Stimulated activated effector memory CD8-positive, alpha-beta T cell treated with anti-CD3 and anti-CD28 coated beads, Interleukin-12 subunit alpha, Interleukin-12 subunit beta, amount 100 ng/mL, for 72 hours (primary cell): ENCODE measurements around the gene RIC1.
"Not testable (repeated sequence)": the region's sequence is repeated elsewhere in the genome, so short reads cannot be mapped to it uniquely, and the experiment has no call there.

Source experiments
- ATAC-seq: fragments of 150-1000 bp; cut with Tn5 transposase; 2 replicates; pipeline ENCODE4 v1.10.0; 2021
- DNase-seq, 2 donors: peaks; one replicate each; pipeline ENCODE4 v3.0.0; 2021 to 2022; ENCODE audit warnings: low spot score in 2 of 2
- H3K27ac Mint-ChIP-seq: one replicate; pipeline ENCODE4 v1.8.0; 2022; ENCODE audit warnings: mild to moderate bottlenecking, mixed read lengths
- H3K36me3 Mint-ChIP-seq: one replicate; pipeline ENCODE4 v1.8.0; 2022; ENCODE audit warnings: mild to moderate bottlenecking, mixed read lengths
- H3K4me1 Mint-ChIP-seq: one replicate; pipeline ENCODE4 v1.8.0; 2022; ENCODE audit warnings: mixed read lengths
- H3K4me3 Mint-ChIP-seq: one replicate; pipeline ENCODE4 v1.8.0; 2022; ENCODE audit warnings: mild to moderate bottlenecking, mixed read lengths
- H3K9me3 Mint-ChIP-seq: one replicate; pipeline ENCODE4 v1.8.0; 2022; ENCODE audit warnings: mixed read lengths

The RIC1 gene

DNA sequence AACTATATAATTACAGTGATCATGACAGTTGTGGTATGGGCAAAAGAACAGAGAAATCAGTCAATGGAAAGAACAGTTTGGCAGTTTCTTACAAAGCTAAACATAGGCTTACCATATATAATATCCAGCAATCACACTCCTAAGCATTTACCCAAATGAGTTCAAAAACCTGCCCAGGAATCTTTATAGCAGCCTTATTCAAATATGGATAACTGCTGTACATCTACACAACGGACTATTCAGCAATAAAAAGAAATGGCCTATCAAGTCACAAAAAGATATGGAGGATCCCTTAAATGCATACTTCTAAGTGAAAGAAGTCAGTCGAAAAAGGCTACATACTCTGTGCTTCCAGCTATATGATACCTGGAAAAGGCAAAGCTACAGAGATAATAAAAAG is 167.4 kb downstream of the RIC1 start:
- Mint-ChIP-seq H3K27ac (peak overlapping the region; percentile 15), H3K36me3 (peaks cover 55% of the 10 kb centered on the region), H3K4me1 (peaks cover 34% of the 10 kb centered on the region), H3K4me3 (no peak overlapping the region), H3K9me3 (no peaks in the 10 kb centered on the region)
- ATAC-seq = no peak
- no peak for DNase-seq

DNA sequence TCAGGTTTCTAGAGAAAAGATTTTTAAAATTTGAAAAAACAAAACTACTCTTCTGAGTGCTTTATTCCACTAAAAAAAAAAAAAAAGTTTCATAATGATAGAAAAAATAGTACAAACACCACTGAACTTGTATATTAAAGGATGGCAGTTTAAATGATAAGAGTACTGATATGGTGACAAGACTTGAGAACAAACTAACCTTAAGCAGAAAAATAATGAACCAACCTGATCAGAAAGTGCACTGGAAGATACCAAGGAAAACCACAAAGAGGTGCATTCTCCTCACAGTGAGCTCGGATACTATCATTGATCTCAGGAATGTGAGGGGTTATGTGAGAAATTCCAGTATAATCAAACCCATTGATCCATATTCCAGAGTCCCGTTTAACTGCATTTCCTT is 169.7 kb downstream of the RIC1 start:
- Mint-ChIP-seq H3K27ac (peak overlapping the region; percentile 26), H3K36me3 (peaks cover 55% of the 10 kb centered on the region), H3K4me3 (no peak overlapping the region), H3K4me1 (peaks cover 20% of the 10 kb centered on the region), H3K9me3 (no peaks in the 10 kb centered on the region)
- no peak for DNase-seq
- no peak for ATAC-seq

DNA sequence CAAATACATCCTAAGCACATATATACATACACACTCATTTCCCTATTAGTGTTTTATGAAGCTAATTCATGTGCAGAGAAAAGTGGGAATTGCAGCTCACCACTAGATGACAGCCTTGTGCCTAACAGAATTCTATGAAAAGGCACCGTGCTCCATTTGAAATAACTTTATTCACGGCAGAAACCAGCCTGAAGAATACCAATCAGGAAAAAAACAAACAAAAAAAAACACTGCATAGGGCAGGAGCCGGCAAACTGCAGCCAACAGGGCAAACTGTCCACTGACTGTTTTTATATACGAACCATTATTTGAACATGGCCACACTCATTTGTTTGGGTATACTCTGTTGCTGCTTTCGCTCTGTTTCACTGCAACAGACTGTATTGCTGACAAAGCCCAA is 170.4 kb downstream of the RIC1 start:
- Mint-ChIP-seq H3K27ac (no peak overlapping the region), H3K4me1 (peaks cover 14% of the 10 kb centered on the region), H3K9me3 (no peaks in the 10 kb centered on the region), H3K36me3 (peaks cover 55% of the 10 kb centered on the region), H3K4me3 (no peak overlapping the region)
- ATAC-seq (no peak), DNase-seq (no peak)

DNA sequence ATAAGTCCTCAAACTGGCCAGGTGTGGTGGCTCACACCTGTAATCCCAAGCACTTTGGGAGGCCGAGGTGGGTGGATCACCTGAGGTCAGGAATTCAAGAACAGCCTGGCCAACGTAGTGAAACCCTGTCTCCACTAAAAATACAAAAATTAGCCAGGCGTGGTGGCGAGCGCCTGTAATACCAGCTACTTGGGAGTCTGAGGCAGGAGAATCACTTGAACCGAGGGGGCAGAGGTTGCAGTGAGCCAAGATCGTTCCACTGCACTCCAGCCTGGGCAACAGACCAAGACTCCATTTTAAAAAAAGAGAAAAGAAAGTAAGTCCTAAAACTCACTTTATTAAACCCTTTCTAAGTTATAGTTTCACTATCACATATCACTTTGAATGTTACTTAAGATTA is 171.5 kb downstream of the RIC1 start:
- not testable (repeated sequence) for H3K27ac Mint-ChIP-seq
- H3K36me3 Mint-ChIP-seq = peaks cover 61% of the 10 kb centered on the region

DNA sequence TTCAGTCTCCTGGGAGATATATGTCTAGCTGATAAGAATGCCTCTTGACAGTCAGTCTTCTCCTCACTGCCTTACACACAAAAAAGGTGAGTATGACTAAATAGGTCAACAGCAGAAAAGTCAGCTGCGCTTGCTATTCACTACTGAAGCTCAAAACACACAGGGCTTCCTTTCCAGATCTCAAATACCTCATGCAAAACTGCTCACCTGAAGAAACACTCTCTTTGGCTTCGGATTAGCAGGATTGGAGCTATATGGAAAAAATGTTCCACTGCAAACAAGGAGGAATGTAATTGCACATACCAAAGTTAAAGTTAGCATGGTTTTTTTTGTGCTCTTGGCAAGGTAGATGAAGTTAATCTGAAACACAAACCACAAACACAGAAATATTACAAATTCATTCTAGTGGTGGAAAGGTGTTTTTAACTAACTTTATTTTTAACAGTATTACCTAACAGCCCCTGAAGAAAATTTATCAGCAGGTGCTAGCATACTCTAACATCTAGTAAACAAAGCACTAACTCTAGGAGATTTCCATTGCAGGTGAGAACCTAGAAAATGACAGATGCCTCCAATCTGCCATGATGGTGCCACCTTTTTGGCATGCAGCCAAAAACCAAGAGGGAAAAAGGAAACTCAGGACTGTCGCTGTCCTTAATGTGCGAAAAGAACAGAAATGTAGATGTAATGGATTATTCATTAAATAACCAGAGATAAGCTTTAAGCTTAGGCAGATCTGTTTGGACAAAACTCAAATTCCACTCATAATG is 172.2 kb downstream of the RIC1 start:
- H3K4me3 Mint-ChIP-seq = no peak overlapping the region
- ATAC-seq (peak; percentile 71), DNase-seq (no peak)
- H3K9me3 Mint-ChIP-seq = no peaks in the 10 kb centered on the region
- H3K4me1 Mint-ChIP-seq = peaks cover 14% of the 10 kb centered on the region
- H3K36me3 Mint-ChIP-seq = peaks cover 57% of the 10 kb centered on the region
- H3K27ac Mint-ChIP-seq = no peak overlapping the region

More for the DNA sequence above, 171.5 kb downstream of the RIC1 start:
- H3K4me1 Mint-ChIP-seq = peaks cover 14% of the 10 kb centered on the region
- not testable (repeated sequence) for ATAC-seq, DNase-seq, H3K4me3 Mint-ChIP-seq, H3K9me3 Mint-ChIP-seq

DNA sequence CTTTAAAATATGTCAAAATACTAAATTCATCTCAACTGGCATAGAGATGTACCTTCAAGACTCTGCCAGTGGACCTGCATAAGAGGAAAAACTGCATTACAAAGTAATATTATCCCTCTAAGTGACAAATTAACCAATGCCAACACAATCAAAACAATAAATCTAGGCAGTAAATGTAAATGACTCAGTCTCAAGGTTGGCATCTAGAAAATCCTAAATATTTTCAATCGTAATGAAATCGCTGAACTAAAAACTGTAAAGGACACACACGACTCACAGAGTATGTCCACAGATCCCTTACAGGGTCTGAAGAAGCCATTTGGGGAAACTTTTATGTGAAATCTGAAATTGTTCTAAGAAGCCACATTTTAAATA is 172.8 kb downstream of the RIC1 start:
- no peak for ATAC-seq
- peaks cover 57% of the 10 kb centered on the region for H3K36me3 Mint-ChIP-seq
- H3K4me1 Mint-ChIP-seq = peaks cover 14% of the 10 kb centered on the region
- no peak overlapping the region for H3K27ac Mint-ChIP-seq
- H3K9me3 Mint-ChIP-seq = no peaks in the 10 kb centered on the region
- H3K4me3 Mint-ChIP-seq = no peak overlapping the region
- DNase-seq = no peak

DNA sequence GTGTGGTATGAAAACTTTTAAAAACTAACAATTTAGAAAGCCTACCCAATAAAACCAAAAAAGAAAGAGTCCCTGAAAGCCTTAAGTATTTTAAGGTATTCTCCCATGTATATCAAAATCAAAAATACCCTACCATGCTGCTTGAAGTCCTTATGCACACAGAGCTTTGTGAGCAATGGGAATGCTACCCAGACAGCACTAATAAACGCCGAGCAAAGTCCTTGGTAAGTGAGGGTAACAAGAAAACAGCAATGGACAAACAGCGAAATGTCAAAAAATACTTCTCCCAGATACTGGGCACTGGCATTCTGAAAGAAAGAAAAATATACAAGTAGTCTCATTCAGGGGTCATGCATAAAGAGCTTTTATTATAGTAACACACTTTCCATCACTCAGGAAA is 176.6 kb downstream of the RIC1 start:
- DNase-seq = no peak
- Mint-ChIP-seq H3K9me3 (no peaks in the 10 kb centered on the region), H3K36me3 (peaks cover 57% of the 10 kb centered on the region), H3K4me1 (peaks cover 6% of the 10 kb centered on the region), H3K4me3 (no peak overlapping the region), H3K27ac (peak overlapping the region; percentile 53)
- ATAC-seq = no peak

DNA sequence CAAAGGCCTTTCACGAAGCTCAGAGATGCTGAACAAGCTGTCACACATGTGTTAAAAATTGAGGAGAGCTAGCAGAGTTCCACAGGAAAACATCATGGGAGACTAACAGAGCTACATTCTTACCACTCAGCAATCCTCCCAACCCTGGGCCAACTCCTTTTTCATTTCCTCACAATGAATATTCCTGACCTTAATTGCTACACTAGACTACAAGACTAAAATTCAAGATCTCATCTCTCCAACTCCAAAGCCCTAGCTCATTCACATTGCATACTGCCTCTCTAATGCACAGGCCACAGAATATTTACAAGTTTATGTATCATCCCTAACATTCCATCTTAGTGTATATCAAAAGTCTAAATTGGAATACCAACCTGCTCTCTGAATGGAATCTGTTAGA is 182.8 kb downstream of the RIC1 start:
- H3K36me3 Mint-ChIP-seq = peaks cover 78% of the 10 kb centered on the region
- no peak overlapping the region for H3K27ac Mint-ChIP-seq
- H3K4me3 Mint-ChIP-seq = no peak overlapping the region
- no peaks in the 10 kb centered on the region for H3K4me1 Mint-ChIP-seq
- ATAC-seq (no peak), DNase-seq (no peak)
- H3K9me3 Mint-ChIP-seq = no peaks in the 10 kb centered on the region

DNA sequence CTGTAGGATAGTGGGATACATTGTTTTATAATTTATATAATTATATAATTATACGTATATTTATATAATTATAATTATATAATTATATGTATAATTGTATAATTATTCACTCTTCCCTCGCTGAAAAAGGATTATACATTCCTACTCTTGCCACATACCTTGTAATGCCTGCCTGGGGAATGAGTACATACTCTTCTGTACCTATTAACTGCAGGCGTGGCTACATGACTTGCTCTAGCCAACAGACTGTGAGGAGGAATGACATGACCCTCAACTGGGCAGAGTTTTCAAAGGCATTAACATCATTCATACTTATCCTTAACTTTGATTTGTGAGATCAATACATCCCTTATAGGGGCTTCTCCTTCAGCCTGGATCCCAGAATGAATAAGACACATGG is 184.9 kb downstream of the RIC1 start:
- Mint-ChIP-seq H3K27ac (no peak overlapping the region), H3K9me3 (no peaks in the 10 kb centered on the region), H3K4me1 (no peaks in the 10 kb centered on the region), H3K4me3 (no peak overlapping the region), H3K36me3 (peaks cover 72% of the 10 kb centered on the region)
- ATAC-seq (no peak), DNase-seq (no peak)

DNA sequence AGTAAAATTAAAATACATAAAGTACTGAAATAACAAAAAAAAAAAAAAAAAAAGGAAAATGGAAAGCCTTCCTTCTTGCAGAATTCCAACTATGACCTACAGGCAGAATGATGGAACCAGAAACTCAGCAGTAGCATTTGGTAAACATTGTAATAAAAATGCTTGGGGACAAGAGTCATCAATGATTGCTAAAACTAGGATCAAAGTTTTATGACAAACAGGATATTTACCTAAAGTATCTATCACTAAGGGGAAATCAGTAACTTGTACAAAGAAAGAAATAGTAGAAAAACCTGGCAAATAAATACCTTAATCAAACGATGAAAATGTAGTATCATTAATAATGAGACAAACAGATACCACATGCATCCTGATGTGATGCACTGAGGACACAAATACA is 186.6 kb downstream of the RIC1 start:
- DNase-seq (no peak), ATAC-seq (no peak)
- H3K4me1 Mint-ChIP-seq = no peaks in the 10 kb centered on the region
- H3K27ac Mint-ChIP-seq = no peak overlapping the region
- H3K9me3 Mint-ChIP-seq = no peaks in the 10 kb centered on the region
- peaks cover 65% of the 10 kb centered on the region for H3K36me3 Mint-ChIP-seq
- no peak overlapping the region for H3K4me3 Mint-ChIP-seq

DNA sequence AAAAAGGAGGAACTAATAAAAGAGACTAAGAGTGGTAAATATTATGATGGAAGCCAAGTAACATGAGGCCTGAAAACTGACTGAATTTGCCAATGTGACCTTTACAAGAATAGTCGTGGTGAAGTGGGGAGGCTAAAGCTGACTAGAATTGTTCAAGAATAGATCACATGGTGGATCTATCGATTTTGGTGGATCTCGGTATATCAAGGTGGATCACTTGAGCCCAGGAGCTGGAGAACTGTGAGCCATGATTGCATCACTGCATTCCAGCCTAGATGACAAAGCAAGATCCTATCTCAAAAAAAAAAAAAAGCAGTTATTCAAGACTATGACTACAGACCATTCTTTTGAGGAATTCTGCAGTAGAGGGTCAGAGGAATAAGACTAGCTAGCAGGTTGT is 189.0 kb downstream of the RIC1 start:
- ATAC-seq = no peak
- H3K4me1 Mint-ChIP-seq = no peaks in the 10 kb centered on the region
- no peak overlapping the region for H3K4me3 Mint-ChIP-seq
- DNase-seq = no peak
- no peaks in the 10 kb centered on the region for H3K9me3 Mint-ChIP-seq
- H3K36me3 Mint-ChIP-seq = peaks cover 60% of the 10 kb centered on the region
- H3K27ac Mint-ChIP-seq = no peak overlapping the region

DNA sequence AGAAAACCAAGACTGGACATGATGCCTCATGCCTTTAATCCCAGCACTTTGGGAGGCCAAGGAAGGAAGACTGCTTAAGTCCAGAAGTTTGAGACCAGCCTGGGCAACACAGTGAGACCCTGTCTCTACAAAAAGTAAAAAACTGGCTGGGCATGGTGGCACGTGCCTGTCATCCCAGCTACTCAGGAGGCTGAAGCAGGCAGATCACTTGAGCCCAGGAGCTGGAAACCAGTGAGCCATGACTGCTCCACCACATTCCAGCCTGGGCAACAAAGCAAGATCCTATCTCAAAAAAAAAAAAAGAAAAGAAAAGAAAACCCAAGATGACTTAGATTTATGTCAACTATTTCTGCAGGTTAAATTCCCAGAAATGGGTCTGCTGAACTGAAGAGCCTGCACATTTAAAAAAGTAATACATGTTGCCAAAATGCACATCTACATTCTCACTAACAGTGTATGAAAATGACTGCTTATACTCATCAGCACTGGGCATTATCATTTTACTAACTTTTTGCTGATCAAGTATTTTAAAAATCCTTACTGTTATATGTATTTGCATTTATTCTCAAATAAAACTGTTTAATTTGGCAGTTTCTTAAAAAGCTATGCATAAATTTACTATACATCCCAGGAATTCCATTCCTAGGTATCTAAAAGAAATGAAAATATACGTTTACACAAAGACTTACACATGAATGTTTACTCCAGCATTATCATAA is 189.7 kb downstream of the RIC1 start:
- ATAC-seq = no peak
- Mint-ChIP-seq H3K36me3 (peaks cover 61% of the 10 kb centered on the region), H3K4me1 (no peaks in the 10 kb centered on the region), H3K4me3 (no peak overlapping the region), H3K27ac (no peak overlapping the region), H3K9me3 (no peaks in the 10 kb centered on the region)
- no peak for DNase-seq

DNA sequence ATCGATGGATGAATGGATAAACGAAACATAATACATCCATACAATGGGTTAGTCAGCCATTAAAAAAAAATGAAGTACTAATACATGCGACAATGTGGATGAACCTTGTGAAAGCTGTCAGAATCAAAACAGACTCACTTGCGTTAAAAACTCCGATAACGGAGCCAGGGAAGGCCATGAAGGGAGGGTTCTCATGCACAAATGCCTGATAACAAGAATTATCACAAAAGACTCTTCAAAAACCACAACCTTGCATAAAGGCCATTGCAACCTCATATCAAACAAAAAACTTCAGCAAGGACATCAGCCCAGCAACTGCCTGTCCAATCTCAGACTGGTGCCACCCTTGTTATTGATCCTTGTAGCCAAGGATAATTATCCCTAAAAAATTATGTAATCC is 190.3 kb downstream of the RIC1 start:
- ATAC-seq = no peak
- H3K36me3 Mint-ChIP-seq = peaks cover 62% of the 10 kb centered on the region
- no peak overlapping the region for H3K27ac Mint-ChIP-seq
- no peak overlapping the region for H3K4me3 Mint-ChIP-seq
- no peaks in the 10 kb centered on the region for H3K9me3 Mint-ChIP-seq
- H3K4me1 Mint-ChIP-seq = no peaks in the 10 kb centered on the region
- DNase-seq = no peak

DNA sequence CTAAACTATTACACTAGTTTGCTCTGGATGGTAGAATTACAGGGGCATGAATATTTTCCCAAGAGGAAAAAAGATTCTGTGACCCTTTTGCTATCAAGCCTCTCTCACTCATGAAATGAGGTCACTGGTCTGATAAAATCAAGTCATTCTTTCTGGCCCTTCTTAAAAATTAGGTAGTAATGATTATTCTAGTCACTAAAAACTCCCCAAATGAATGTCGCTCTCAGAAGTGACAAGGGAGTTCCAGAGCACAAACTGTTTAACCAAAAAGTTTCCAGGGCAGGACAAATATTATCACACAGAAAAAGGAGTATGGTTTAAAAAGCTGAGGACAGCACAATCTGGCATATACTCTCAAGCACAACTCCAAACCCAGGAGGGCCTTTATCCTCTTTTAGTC is 191.5 kb downstream of the RIC1 start:
- ATAC-seq = peak; percentile 37
- DNase-seq = no peak
- H3K36me3 Mint-ChIP-seq = peaks cover 66% of the 10 kb centered on the region
- H3K9me3 Mint-ChIP-seq = no peaks in the 10 kb centered on the region
- peak overlapping the region; percentile 68 for H3K27ac Mint-ChIP-seq
- H3K4me1 Mint-ChIP-seq = peaks cover 4% of the 10 kb centered on the region
- H3K4me3 Mint-ChIP-seq = no peak overlapping the region

DNA sequence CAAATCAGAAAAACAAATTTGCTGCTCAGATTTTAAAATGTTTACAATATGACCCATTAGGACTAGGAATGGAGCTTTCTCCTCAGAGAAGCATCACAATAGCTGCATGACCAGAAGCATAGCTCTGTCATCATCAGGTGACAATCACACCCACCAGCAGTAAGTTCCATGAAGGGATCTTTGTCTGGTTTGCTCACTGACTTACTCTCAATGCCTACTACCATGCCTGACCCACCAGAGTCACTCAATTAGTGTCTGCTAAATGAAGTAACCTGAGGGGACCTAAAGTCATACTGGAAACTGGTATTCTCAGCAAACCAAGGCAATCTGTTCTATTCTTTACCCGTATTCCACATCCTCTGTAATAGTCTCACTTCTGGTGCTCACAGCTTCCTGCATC is 196.3 kb downstream of the RIC1 start:
- ATAC-seq (peak; percentile 72), DNase-seq (no peak)
- Mint-ChIP-seq H3K4me1 (peaks cover 19% of the 10 kb centered on the region), H3K27ac (peak overlapping the region; percentile 32), H3K4me3 (no peak overlapping the region), H3K9me3 (no peaks in the 10 kb centered on the region), H3K36me3 (peaks cover 79% of the 10 kb centered on the region)
